Measurements from ENCODE around the gene HS6ST3.
"Not testable (repeated sequence)": the region's sequence is repeated elsewhere in the genome, so short reads cannot be mapped to it uniquely, and the experiment has no call there.

DNA sequence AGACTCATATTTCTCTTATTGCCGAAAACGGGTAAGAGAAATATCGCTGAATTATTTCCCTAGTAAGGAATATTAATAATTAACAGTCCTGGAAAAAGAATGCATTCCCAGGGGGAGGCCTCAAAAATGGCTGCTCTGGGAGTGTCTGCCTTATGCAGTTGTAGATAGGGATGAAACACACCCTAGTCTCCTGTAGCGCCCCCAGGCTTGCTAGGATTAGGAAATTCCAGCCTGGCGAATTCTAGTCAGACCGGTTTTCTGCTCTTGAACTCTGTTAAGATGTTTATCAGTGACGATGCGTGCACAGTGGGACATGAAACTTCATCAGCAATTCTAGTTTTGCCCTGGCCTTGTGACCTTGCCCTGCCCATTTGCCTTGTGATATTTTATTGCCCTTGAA is 18.2 kb downstream of the HS6ST3 start:
- TF ChIP-seq CTCF (IDR thresholded peaks at IDR 0.05; ENCODE audit: low read length); EZH2 (IDR thresholded peaks at IDR 0.05; ENCODE audit: borderline replicate concordance, low read length): not testable (repeated sequence)

Data from OCI-LY1 (cell line).